Erythroblast (primary cell): Measurements from ENCODE around the gene HTR6.

Experiments used
- GATA1 ChIP-seq: IDR thresholded peaks from 2 replicates; pipeline ENCODE4 v1.6.1; 2011; ENCODE audit warnings: low read depth, mild to moderate bottlenecking, control low read depth, low read length, moderate library complexity
- POLR2A ChIP-seq: IDR thresholded peaks from 2 replicates; pipeline ENCODE4 v1.6.1; 2011; ENCODE audit warnings: mild to moderate bottlenecking, low read length

DNA sequence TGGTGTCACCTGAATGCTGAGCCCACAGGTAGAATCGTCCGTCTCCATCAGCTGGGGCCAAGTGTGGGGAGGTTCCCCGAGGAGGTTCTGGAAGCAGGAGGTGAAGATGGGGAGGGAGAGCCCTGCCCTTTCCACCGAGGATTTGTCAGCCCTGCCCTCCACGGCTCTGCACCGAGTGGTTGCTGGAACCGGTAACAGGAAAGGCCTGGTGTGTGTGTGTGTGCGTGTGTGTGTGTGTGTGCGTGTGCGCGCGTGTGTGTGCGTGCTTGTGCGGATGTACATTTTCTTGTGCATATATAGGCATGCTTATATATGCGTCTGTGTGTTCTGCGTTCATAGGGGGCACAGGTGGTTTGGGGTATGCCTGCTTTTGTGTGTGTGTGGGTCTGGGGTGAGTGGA is 17.0 kb upstream of the HTR6 start:
- TF ChIP-seq POLR2A = no peak
- TF ChIP-seq GATA1 = no peak
